Prostate gland (tissue), 2 donors: ENCODE data around the gene NHLH2.

ENCODE experiments used
- CTCF ChIP-seq, 4 experiments: fragments of 200-600 bp in 2 of 4; fragments of 450-650 bp in 2 of 4; sonication (generic) in 2 of 4; IDR thresholded peaks; 1 replicate in 3 of 4; 2 replicates in 1 of 4; pipeline ENCODE4 v1.5.1; 2016 to 2019; ENCODE audit warnings: antibody characterized with exemption in 4 of 4, mild to moderate bottlenecking in 2 of 4, moderate library complexity in 2 of 4
- POLR2A ChIP-seq: fragments of 450-650 bp; IDR thresholded peaks from one replicate; pipeline ENCODE4 v1.6.1; 2016; ENCODE audit warnings: antibody characterized with exemption, mild to moderate bottlenecking

GRCh38 chr1:115879977-115880376, 39.1 kb upstream of the NHLH2 start:
- TF ChIP-seq POLR2A: no peak
- no peak for TF ChIP-seq CTCF (IDR thresholded peaks at IDR 0.05)
